A549 (cell line): ENCODE measurements around the gene BASP1. TPM values are rescaled to one million over a fixed set of nuclear protein-coding genes. Genes with fewer than 3 reads are reported as not detected.
"Not testable (repeated sequence)": the region's sequence is repeated elsewhere in the genome, so short reads cannot be mapped to it uniquely, and the experiment has no call there.

Experiments used
- ATAC-seq, 2 experiments: fragments of 200-7000 bp in 1 of 2; fragments of >200 bp in 1 of 2; cut with Nextera tagmentation in 1 of 2; cut with Tn5 transposase in 1 of 2; 3 replicates each; pipeline versions ENCODE4 v1.8.0 to v1.9.1; 2018 to 2020; ENCODE audit warnings: mild to moderate bottlenecking in 1 of 2, moderate library complexity in 1 of 2
- CTCF ChIA-PET: fragments of 300-600 bp; sonication (Branson Sonifier 250); formaldehyde crosslinking; extraction: SDS; loops from one replicate; lab custom pipeline; 2021; ENCODE audit warnings: antibody characterized with exemption, inconsistent platforms; lab: Yijun Ruan, JAX
- POLR2A ChIA-PET: fragments of 350-600 bp; formaldehyde crosslinking; extraction: SDS; loops from one replicate; lab custom pipeline; 2021; ENCODE audit warnings: antibody characterized with exemption, inconsistent platforms; lab: Yijun Ruan, JAX
- DNase-seq, 2 experiments: peaks; one replicate each; pipeline versions ENCODE4 v3.0.0 to v3.0.0-alpha.2; 2011 to 2016; ENCODE audit warnings: low read depth in 1 of 2, low spot score in 1 of 2
- FAIRE-seq: peaks from 2 replicates; lab custom pipeline; 2011; peaks lifted over from hg19 to GRCh38; lab: Jason Lieb, UNC
- H3K27ac ChIP-seq, 2 experiments: fragments of >200 bp; sonication (Bioruptor Twin); formaldehyde crosslinking; 3 replicates each; pipeline ENCODE4 v1.5.1; 2016 to 2017
- H3K4me1 ChIP-seq: fragments of >200 bp; sonication (Bioruptor Twin); formaldehyde crosslinking; 3 replicates; pipeline ENCODE4 v1.6.1; 2016
- H3K4me2 ChIP-seq: fragments of >200 bp; sonication (Bioruptor Twin); formaldehyde crosslinking; 3 replicates; pipeline ENCODE4 v1.6.1; 2016
- H3K4me3 ChIP-seq: fragments of >200 bp; sonication (Bioruptor Twin); formaldehyde crosslinking; 3 replicates; pipeline ENCODE4 v1.5.1; 2016
- H3K9me3 ChIP-seq: fragments of >200 bp; sonication (Bioruptor Twin); formaldehyde crosslinking; 3 replicates; pipeline ENCODE4 v1.6.1; 2016
- ATOH8 ChIP-seq: fragments of 250-450 bp; sonication (Bioruptor Pico); IDR thresholded peaks from 2 replicates; pipeline ENCODE4 v1.5.0; 2020; ENCODE audit warnings: low read depth, mild to moderate bottlenecking, moderate library complexity
- BCL3 ChIP-seq: fragments of >200 bp; sonication (Bioruptor Twin); formaldehyde crosslinking; IDR thresholded peaks from 3 replicates; pipeline ENCODE4 v1.6.1; 2016
- BHLHE40 ChIP-seq: IDR thresholded peaks from 2 replicates; pipeline ENCODE4 v1.6.1; 2012; ENCODE audit warnings: low read depth, low read length, inconsistent platforms
- EHMT2 ChIP-seq: fragments of 200-600 bp; sonication (generic); IDR thresholded peaks from 2 replicates; pipeline ENCODE4 v1.6.1; 2016; ENCODE audit warnings: antibody characterized with exemption, low read depth, mild to moderate bottlenecking, moderate library complexity
- HEYL ChIP-seq: fragments of 250-450 bp; sonication (Bioruptor Pico); IDR thresholded peaks from 2 replicates; pipeline ENCODE4 v1.8.0; 2021; ENCODE audit warnings: mild to moderate bottlenecking, moderate library complexity
- HOXA7 ChIP-seq: fragments of 250-450 bp; sonication (Bioruptor Pico); IDR thresholded peaks from 2 replicates; pipeline ENCODE4 v1.5.0; 2020; ENCODE audit warnings: mild to moderate bottlenecking, moderate library complexity
- HOXB13 ChIP-seq: fragments of 250-450 bp; sonication (Bioruptor Pico); IDR thresholded peaks from 2 replicates; pipeline ENCODE4 v1.5.0; 2020; ENCODE audit warnings: low read depth, mild to moderate bottlenecking, moderate library complexity
- JUN ChIP-seq, 2 experiments: fragments of >200 bp; sonication (Bioruptor Twin); formaldehyde crosslinking; IDR thresholded peaks; 2 replicates in 1 of 2; 3 replicates in 1 of 2; pipeline ENCODE4 v1.6.1; 2016 to 2017
- KDM1A ChIP-seq: fragments of 200-600 bp; sonication (generic); IDR thresholded peaks from 2 replicates; pipeline ENCODE4 v1.6.1; 2016; ENCODE audit warnings: low read depth, mild to moderate bottlenecking
- MAFK ChIP-seq: fragments of 450-650 bp; IDR thresholded peaks from 2 replicates; pipeline ENCODE4 v1.6.1; 2014; ENCODE audit not compliant: partially characterized antibody
- MAX ChIP-seq: IDR thresholded peaks from 2 replicates; pipeline ENCODE4 v1.6.1; 2012
- MYC ChIP-seq: IDR thresholded peaks from 2 replicates; pipeline ENCODE4 v1.6.1; 2012; ENCODE audit warnings: mild to moderate bottlenecking, inconsistent platforms, low read length, improper control_type of control experiment, borderline replicate concordance
- NFE2L2 ChIP-seq: fragments of 150-350 bp; conservative IDR thresholded peaks from 2 replicates; pipeline ENCODE4 v1.6.1; 2014; ENCODE audit warnings: low read length
- PBX3 ChIP-seq: IDR thresholded peaks from 2 replicates; pipeline ENCODE4 v1.6.1; 2012
- PHF8 ChIP-seq: fragments of 200-600 bp; sonication (generic); IDR thresholded peaks from 2 replicates; pipeline ENCODE4 v1.6.1; 2016; ENCODE audit warnings: low read depth, mild to moderate bottlenecking, antibody characterized with exemption, moderate library complexity, borderline replicate concordance
- POLR2A ChIP-seq: IDR thresholded peaks from 2 replicates; pipeline ENCODE4 v1.6.1; 2012; ENCODE audit warnings: mild to moderate bottlenecking, low read length
- POLR2AphosphoS2 ChIP-seq: conservative IDR thresholded peaks from 2 replicates; pipeline ENCODE4 v1.6.1; 2012; ENCODE audit warnings: low read length, improper control_type of control experiment, inconsistent platforms
- RARB ChIP-seq: fragments of 250-450 bp; sonication (Bioruptor Pico); IDR thresholded peaks from 2 replicates; pipeline ENCODE4 v1.8.0; 2021; ENCODE audit warnings: mild to moderate bottlenecking, moderate library complexity
- RCOR1 ChIP-seq: fragments of 150-350 bp; IDR thresholded peaks from 2 replicates; pipeline ENCODE4 v1.6.1; 2014; ENCODE audit warnings: antibody characterized with exemption, low read length, low read depth
- REST ChIP-seq: fragments of 200-600 bp; sonication (generic); IDR thresholded peaks from 2 replicates; pipeline ENCODE4 v1.6.1; 2016; ENCODE audit warnings: antibody characterized with exemption, mild to moderate bottlenecking, moderate library complexity
- SMC3 ChIP-seq: fragments of >200 bp; sonication (Bioruptor Twin); formaldehyde crosslinking; IDR thresholded peaks from 3 replicates; pipeline ENCODE4 v1.6.1; 2018; ENCODE audit warnings: inconsistent platforms
- ZFP36 ChIP-seq: fragments of 450-650 bp; IDR thresholded peaks from 2 replicates; pipeline ENCODE4 v1.6.1; 2014; ENCODE audit warnings: borderline replicate concordance; ENCODE audit not compliant: partially characterized antibody
- ZNF302 ChIP-seq: fragments of 250-450 bp; sonication (Bioruptor Pico); IDR thresholded peaks from 2 replicates; pipeline ENCODE4 v1.9.0; 2021; ENCODE audit warnings: inconsistent platforms, mild to moderate bottlenecking, moderate library complexity
- ZSCAN20 ChIP-seq: fragments of 250-450 bp; sonication (Bioruptor Pico); IDR thresholded peaks from 2 replicates; pipeline ENCODE4 v1.8.0; 2022; ENCODE audit warnings: mild to moderate bottlenecking, moderate library complexity
- WGBS: methylation state at CpG from one replicate; pipeline ENCODE4 v1.1.6; 2017; ENCODE audit errors: missing lambda C conversion rate; 5-methylcytosine and 5-hydroxymethylcytosine counted together
- polyA plus RNA-seq, 4 experiments: library from polyadenylated mRNA; depleted of rRNA in 3 of 4; stranded (reverse); fragments of >200 nt; fragmentation: RNase III in 1 of 4; extraction: RNeasy Plus Mini Kit Qiagen cat#74134 plus additional on column Dnase treatment in 1 of 4; gene quantifications; 2 replicates in 3 of 4; 3 replicates in 1 of 4; pipeline ENCODE4 v1.2.3, GENCODE V29; 2011 to 2017

Gene BASP1
- polyA plus RNA-seq, 2 of the 4 experiments (the other 2 are of a cell fraction): 391 to 454 TPM

GRCh38 chr5:17309462-17309861, 92.0 kb downstream of the BASP1 start (continued):
- TF ChIP-seq BCL3 (peak; percentile 88; the same call in 2 of the 3 replicates), MYC (no peak), HOXA7 (CRISPR knock-in tag) (no peak), SMC3 (peak; percentile 51), POLR2AphosphoS2 (no peak), PBX3 (peak; percentile 71; the same call in 1 of the 2 replicates), KDM1A (no peak), ZFP36 (peak; percentile 0), POLR2A (no peak), ZNF302 (CRISPR knock-in tag) (no peak), NFE2L2 (no peak)

- FAIRE-seq: peak; percentile 28
- H3K9me3 ChIP-seq, H3K4me2 ChIP-seq, POLR2A ChIA-PET, DNase-seq, ATAC-seq, H3K4me3 ChIP-seq: not testable (repeated sequence)
- 89% methylated on average over 4 of the region's 4 CpGs for WGBS
- TF ChIP-seq MAFK: peak; percentile 80
- Histone ChIP-seq H3K27ac (peak overlapping the region; percentile 91 to 96), H3K4me1 (peaks cover 66% of the 10 kb centered on the region)
- CTCF ChIA-PET: interaction anchor here (2.5 kb wide), 1 partner anchor 94 kb away, joined by 10 read pairs; no protein-coding TSS in a partner anchor
These were observed 93.1 kb downstream of the BASP1 start for GRCh38 chr5:17310502-17310901.

- DNase-seq, H3K4me3 ChIP-seq, H3K9me3 ChIP-seq, FAIRE-seq, ATAC-seq, POLR2A ChIA-PET: not testable (repeated sequence)
- H3K4me1 ChIP-seq: peaks cover 72% of the 10 kb centered on the region
- peak overlapping the region; percentile 72 for H3K4me2 ChIP-seq
- WGBS: no CpG with 5 or more reads among the region's 31 CpGs
- H3K27ac ChIP-seq: peak overlapping the region; percentile 91 to 96
- TF ChIP-seq HOXB13 (CRISPR knock-in tag) (0 out of 2 replicates have a peak, but pooled peaks have one; percentile 18), ATOH8 (0 out of 2 replicates have a peak, but pooled peaks have one; percentile 53)
- CTCF ChIA-PET: interaction anchor here (2.5 kb wide), 1 partner anchor 96 kb away, joined by 10 read pairs; no protein-coding TSS in a partner anchor
These were observed 94.4 kb downstream of the BASP1 start for GRCh38 chr5:17311811-17312210.

- H3K4me3 ChIP-seq: no peak overlapping the region
- ATAC-seq (peak; percentile 62 to 73; a peak in 5 of 6 replicates), FAIRE-seq (peak; percentile 73), DNase-seq (peak; percentile 31 to 94)
- H3K4me1 ChIP-seq: peaks cover 74% of the 10 kb centered on the region
- no peaks in the 10 kb centered on the region; the same call in 2 of the 3 replicates for H3K9me3 ChIP-seq
- 1% methylated on average over 4 of the region's 4 CpGs for WGBS
- peak overlapping the region; percentile 72 for H3K4me2 ChIP-seq
- ChIA-PET POLR2A (no interaction called here), CTCF (interaction anchor here (0.6 kb wide), 1 partner anchor 481 kb away, joined by 3 read pairs; no protein-coding TSS in a partner anchor)
- H3K27ac ChIP-seq: peak overlapping the region; percentile 91 to 96
- 0 out of 3 replicates have a peak, but pooled peaks have one; percentile 38 for TF ChIP-seq SMC3
- no peak for TF ChIP-seq PHF8
- TF ChIP-seq EHMT2: no peak
- TF ChIP-seq ZSCAN20 (CRISPR knock-in tag): no peak
- TF ChIP-seq KDM1A: no peak
- no peak for TF ChIP-seq HEYL
- TF ChIP-seq RCOR1: no peak
- peak; percentile 63 for TF ChIP-seq MAX
- no peak for TF ChIP-seq HOXA7 (CRISPR knock-in tag)
- TF ChIP-seq RARB: no peak
- TF ChIP-seq HOXB13 (CRISPR knock-in tag): no peak; the same call in 1 of the 2 replicates
- peak in 1 of 2 experiments; percentile 74; a peak in 3 of 5 replicates for TF ChIP-seq JUN (IDR thresholded peaks at IDR 0.05)
- TF ChIP-seq REST: no peak
- TF ChIP-seq BHLHE40: no peak
These were observed 94.9 kb downstream of the BASP1 start for GRCh38 chr5:17312358-17312757.
